HG03139 (cell line): Measurements from ENCODE around the gene TMC7.
"Not testable (repeated sequence)": the region's sequence is repeated elsewhere in the genome, so short reads cannot be mapped to it uniquely, and the experiment has no call there.

ENCODE experiments used
- ATAC-seq: cut with Tn5 transposase; IDR thresholded peaks from one replicate; pipeline ENCODE4 v1.9.1; 2021; ENCODE audit not compliant: unreplicated experiment

The TMC7 gene

GRCh38 chr16:18975109-18975508 lies 8.6 kb upstream of the TMC7 start:
- ATAC-seq = no peak

GRCh38 chr16:18979936-18980335 lies 3.8 kb upstream of the TMC7 start:
- ATAC-seq = no peak

- ATAC-seq = no peak
Measured at GRCh38 chr16:18984435-18985005, 786 bp downstream of the TMC7 start.

- not testable (repeated sequence) for ATAC-seq
Measured at GRCh38 chr16:18985256-18985655, 1.5 kb downstream of the TMC7 start.

- ATAC-seq = not testable (repeated sequence)
Measured at GRCh38 chr16:18991731-18992130, 8.0 kb downstream of the TMC7 start.

GRCh38 chr16:18993531-18993930 lies 9.8 kb downstream of the TMC7 start:
- ATAC-seq = not testable (repeated sequence)

GRCh38 chr16:18994181-18994580 lies 10.4 kb downstream of the TMC7 start:
- ATAC-seq = not testable (repeated sequence)

- ATAC-seq = not testable (repeated sequence)
Measured at GRCh38 chr16:18995406-18995805, 11.7 kb downstream of the TMC7 start.

GRCh38 chr16:18996536-18996935 lies 12.8 kb downstream of the TMC7 start:
- ATAC-seq = not testable (repeated sequence)

GRCh38 chr16:18997001-18997400 lies 13.3 kb downstream of the TMC7 start:
- not testable (repeated sequence) for ATAC-seq

- no peak for ATAC-seq
Measured at GRCh38 chr16:18999045-18999393, 15.3 kb downstream of the TMC7 start.

- ATAC-seq = no peak
Measured at GRCh38 chr16:19001788-19002187, 18.1 kb downstream of the TMC7 start.

GRCh38 chr16:19003935-19004334 lies 20.2 kb downstream of the TMC7 start:
- no peak for ATAC-seq

- ATAC-seq = no peak
Measured at GRCh38 chr16:19005561-19006445, 22.1 kb downstream of the TMC7 start.

- ATAC-seq = no peak
Measured at GRCh38 chr16:19006446-19007315, 22.9 kb downstream of the TMC7 start.

- no peak for ATAC-seq
Measured at GRCh38 chr16:19008245-19009169, 24.8 kb downstream of the TMC7 start.

GRCh38 chr16:19011169-19011731 lies 27.5 kb downstream of the TMC7 start:
- ATAC-seq = no peak

GRCh38 chr16:19014461-19014860 lies 30.7 kb downstream of the TMC7 start:
- ATAC-seq = no peak

GRCh38 chr16:19017179-19017578 lies 33.4 kb downstream of the TMC7 start:
- no peak for ATAC-seq

GRCh38 chr16:19020689-19021088 lies 37.0 kb downstream of the TMC7 start:
- no peak for ATAC-seq
